Middle frontal gyrus (tissue), 1 donor: ENCODE results near the gene EPAS1.

Source experiments
- DNase-seq: peaks from one replicate; pipeline ENCODE4 v3.0.0-alpha.2; 2015; ENCODE audit warnings: low spot score; ENCODE audit errors: extremely low spot score

EPAS1 gene

GRCh38 chr2:46296840-46297545 lies at the start of gene EPAS1:
TSS of gene EPAS1 (plus strand) at chr2:46297407. CDS start at chr2:46297912, 505 bp downstream.
- no peak for DNase-seq

DNA sequence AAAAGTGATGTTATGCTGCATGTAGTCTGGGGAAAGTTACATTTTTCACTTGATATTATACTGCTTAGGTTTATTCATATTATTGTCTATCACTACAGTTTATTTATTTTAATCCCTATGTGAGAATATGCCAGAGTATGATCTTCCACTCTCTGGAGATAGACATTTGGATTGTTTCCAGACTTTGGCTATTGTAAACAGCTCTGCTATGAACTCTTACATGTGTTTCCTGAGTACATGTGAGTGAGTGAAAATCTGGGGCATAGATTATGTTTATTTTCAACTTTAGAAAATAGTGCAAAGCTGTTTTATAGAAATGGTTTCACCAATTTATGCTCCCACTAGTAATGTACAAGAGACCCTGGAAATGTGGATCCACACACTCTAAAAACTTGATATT lies 49.0 kb upstream of the EPAS1 start:
- no peak for DNase-seq

GRCh38 chr2:46249654-46250053 lies 47.6 kb upstream of the EPAS1 start:
- no peak for DNase-seq

- no peak for DNase-seq
Observed at GRCh38 chr2:46252891-46253659, 44.1 kb upstream of the EPAS1 start.

DNA sequence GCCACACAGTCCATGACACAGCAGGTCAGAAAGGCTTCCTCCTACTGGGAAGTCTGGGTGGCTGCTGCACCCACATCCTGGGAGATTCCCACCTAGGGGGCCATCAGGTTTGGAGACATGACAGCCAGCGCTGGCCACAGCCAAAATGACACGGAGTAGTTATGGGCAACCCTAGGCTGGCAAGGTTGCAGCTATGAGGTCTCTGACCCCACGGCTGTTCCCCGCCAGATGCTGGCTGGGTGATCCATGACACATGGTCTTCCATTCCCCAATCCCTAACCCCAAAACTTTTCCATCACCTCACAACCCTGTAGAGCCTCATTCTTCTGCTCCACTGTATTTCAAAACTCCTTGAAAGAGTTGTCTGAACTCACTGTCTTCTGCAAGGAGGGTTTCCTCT lies 42.7 kb upstream of the EPAS1 start:
- DNase-seq: no peak

GRCh38 chr2:46256563-46257142 lies 40.6 kb upstream of the EPAS1 start:
- DNase-seq: no peak

DNA sequence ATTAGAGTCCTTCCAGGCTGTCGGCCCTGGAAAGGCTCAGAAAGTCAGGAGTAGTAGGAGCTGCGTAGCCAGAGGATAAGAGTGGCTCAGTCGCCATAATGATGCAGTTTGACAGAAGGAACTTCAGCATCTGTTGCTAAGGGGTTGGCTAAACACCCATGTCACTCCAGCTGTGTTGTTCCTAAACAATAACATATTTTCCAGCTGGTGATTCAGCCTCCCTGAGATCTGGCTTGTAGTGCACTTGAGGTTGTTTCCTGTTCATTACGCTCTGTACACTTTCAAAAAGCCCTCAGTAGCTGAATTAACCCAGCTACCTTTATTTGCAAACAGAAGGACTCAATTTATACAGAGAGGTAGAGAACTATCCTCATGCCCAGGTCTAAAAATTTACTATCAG lies 39.7 kb upstream of the EPAS1 start:
- DNase-seq: no peak

DNA sequence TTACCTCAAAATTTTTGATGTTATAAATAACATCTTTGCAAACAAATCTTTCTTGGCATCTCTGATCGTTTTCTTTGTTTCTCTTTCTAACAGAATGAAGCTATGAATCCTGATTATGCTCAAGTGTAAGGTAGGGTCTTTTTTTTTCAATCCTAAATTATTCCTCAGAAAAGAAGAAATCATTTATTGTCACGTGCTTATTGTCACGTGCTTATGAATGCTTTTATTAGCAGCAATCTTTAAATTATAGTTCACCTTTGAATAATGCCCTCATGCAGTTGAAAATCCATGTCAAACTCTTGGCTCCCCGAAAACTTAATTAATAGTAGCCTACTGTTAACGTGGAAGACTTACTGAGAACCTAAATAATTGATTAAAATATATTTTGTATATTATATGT lies 39.2 kb upstream of the EPAS1 start:
- DNase-seq: no peak

DNA sequence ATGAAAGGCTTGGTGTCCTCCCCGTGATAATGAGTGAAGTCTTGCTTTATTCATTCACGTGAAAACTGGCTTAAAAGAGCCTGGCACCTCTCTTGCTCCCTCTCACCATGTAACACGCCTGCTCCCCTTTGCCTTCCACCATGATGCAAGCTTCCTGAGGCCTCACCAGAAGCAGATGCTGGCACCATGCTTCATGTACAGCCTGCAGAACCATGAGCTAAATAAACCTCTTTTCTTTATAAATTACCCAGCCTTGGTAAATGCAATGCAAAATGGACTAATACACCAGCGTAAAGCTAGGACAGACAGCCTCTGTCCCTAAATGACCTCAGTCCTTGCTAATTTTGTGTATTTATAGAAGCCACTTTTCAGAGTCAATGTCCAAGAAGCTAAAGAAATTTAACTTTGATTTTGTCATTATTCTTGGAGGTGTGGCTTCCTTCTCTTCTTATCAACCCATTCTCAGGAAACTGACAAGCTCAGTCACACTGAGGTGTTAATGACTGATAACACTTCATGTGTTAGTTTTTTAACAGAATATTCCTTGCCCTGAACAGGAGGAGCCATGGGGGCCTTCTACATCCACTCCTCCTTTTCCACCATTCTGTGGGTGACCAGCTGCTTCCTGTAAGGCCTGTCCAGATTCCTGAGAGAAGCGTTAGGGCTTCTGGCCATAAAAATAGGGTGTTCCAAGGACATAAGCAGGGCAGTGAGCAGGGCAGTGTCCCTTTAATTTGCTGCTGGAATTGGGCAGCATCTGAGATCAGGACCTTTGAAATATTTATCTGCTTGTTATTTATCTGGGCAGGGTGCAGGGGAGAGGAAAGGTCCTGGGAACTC lies 38.0 kb upstream of the EPAS1 start:
- no peak for DNase-seq

DNA sequence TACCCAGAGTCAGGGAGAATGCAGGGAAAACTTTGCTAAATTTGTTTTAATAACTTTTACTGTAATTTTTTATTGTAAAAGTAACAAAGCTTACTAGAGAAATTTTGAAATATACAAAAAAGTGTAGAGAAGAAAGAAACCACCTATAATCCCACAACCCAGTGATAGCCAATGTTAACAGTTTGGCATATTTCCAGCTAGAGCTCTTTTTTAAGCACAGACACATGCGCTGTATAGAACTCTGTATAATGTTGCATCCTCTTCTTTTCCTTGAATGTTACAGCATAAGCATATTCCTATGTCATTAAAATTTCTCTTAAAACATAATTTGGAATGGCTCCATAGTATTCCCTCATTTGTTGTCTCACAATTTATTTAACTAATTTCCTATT lies 37.4 kb upstream of the EPAS1 start:
- DNase-seq: no peak

DNA sequence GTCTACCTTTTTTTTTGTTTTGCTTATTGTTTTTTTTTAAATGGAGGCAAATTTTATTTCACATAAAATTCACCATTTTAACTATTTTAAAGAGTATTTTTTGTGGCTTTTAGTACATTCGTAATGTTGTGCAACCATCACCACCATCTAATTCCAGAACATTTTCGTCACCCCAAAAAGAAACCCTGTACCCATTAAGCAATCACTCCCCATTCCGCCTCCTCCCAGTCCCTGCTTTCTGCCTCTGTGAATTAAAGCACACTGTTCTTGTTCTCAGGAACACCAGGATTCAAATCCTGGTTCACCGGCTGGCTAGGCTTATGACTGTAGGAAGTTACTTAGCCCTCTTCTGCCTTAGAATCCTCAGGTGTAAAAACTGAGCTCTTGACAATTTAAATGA lies 36.9 kb upstream of the EPAS1 start:
- DNase-seq: no peak

GRCh38 chr2:46262248-46262938 lies 34.8 kb upstream of the EPAS1 start:
- no peak for DNase-seq

DNA sequence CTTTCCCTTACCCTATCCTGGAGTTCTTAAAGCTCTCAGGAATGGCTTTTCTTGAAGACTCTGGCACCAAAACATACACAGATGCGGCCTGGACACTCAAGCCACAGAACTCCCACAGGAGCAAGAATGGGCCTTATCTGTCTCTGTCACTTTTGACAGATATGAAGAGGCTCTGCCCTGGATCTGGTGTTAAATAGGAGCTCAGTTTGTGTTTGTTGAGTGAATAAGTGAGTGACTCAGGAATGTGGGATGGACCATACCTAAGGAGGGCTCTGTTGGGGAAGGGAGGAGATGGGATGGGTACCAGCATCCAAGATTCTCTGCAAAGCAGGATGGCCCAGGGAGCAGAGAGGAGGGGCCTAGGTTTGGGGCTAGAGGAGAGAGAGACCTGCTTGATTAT lies 33.9 kb upstream of the EPAS1 start:
- DNase-seq: no peak

DNA sequence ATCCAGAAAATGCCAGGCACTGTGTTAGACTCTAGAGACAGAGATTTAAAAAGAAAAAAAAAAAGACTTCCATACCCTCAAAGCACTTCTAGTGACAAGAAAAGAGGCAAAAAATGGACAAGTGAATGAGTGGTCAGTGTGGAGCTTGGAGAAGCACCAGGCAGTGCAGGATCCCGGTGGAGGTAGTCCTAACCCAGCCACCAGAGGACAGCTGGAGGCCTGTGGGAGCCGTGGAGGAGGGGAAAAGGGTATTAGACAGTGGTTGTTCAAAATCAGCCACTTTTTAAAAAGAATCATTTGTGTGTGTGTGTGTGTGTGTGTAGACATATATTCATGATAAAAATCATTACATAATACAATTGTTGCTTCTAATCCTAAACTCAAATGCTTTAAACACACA lies 32.8 kb upstream of the EPAS1 start:
- DNase-seq: no peak

GRCh38 chr2:46266134-46266533 lies 31.1 kb upstream of the EPAS1 start:
- DNase-seq: no peak

DNA sequence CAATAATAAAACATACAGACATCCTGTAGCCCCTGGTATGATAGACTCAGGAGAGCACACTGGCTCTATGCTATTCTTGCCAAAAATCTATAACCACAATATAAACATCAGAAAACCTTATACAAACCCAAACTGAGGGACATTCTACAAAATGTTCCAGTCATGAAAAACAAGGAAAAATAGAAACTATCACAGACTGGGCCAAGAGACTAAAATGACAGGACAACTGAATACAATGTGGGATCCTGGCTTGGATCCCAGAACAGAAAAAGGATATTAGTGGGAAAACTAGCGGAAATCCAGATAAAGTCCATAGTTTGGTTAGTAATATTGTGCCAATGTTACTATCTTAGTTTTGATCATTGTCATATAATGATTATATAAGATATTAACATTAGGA lies 29.6 kb upstream of the EPAS1 start:
- DNase-seq: no peak

DNA sequence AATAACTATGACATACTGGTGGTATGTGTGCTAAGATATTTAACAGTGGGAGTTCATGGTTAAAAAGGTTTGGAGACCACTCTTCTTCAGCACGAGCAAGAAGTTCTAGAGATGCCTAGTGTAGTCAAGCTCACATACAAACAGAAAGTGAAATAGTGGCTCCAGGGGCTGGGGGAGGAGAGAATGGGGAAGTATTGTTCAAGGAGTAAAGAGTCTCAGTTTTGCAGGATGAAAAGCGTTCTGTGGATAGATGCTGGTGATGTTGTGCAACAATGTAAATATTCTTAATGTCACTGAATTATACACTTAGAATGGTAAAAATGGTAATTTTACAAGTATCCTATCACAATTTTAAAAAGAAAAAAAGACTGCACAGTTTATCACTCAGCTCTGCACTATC lies 29.0 kb upstream of the EPAS1 start:
- DNase-seq: no peak

DNA sequence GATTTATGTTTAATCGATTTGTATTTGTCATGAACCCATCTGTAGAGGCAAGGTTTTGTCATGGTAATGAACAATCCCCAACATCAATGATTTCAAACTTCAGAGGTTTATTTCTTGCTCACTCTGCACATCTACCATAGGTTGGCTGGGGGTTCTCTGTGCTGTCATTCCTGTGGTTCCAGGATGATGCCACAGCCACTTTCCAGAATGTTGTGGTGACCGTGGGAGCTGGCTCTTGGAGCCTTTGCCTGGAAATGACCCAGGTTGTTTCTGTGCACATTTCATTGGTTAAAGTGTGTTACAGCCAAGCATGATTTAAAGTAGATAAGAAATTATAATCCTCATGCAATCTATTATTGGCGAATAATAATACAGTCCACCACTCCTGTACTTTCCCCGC lies 28.2 kb upstream of the EPAS1 start:
- DNase-seq: no peak

DNA sequence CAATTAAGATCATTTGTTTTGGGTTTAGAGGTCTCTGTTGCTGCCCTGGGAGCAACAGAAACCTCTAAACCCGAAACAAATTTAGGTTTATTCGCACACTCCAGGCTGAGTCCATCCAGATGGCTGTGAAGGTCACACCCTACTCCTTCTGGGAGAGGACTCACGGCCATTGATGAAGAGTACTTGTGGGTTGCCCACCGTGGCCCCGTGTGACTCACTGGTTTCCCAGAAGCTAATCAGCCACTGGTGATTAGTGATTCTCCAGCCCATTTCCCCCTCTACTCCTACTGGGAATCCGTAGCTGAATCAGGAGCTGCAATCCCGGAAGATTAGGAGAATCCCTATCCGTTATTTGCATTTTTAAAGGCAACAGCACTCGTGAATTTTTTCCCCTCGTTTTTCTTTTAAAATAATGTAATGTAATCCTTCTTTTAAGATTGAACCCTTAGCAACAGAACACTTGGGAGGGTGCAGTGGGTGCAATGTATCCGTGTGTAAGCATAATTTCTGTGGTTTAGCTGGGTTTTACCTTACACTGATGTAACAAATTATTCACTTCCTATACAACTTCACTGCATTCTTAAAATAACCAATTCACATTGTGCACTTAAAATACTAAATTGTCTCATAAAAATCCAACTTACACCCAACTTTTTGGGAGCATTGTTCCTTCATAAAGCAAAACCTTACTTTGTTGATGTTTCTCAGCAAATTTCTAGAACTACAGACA lies 27.5 kb upstream of the EPAS1 start:
- DNase-seq: no peak

- DNase-seq: no peak
Observed at GRCh38 chr2:46270384-46270783, 26.8 kb upstream of the EPAS1 start.
